Testis (tissue), 3 donors: Measurements from ENCODE around the gene SIPA1. TPM values are rescaled to one million over a fixed set of nuclear protein-coding genes. Genes with fewer than 3 reads are reported as not detected.

ENCODE experiments used
- DNase-seq: peaks from one replicate; pipeline ENCODE4 v3.0.0-alpha.2; 2019
- H3K27ac ChIP-seq, 2 donors: fragments of 200-600 bp; sonication (generic); one replicate each; pipeline ENCODE4 v1.5.1; 2019
- H3K27me3 ChIP-seq: fragments of 200-600 bp; sonication (generic); one replicate; pipeline ENCODE4 v1.5.1; 2019
- H3K36me3 ChIP-seq: fragments of 200-600 bp; sonication (generic); one replicate; pipeline ENCODE4 v1.5.1; 2017; ENCODE audit warnings: low read depth; ENCODE audit errors: missing control alignments
- H3K4me1 ChIP-seq: fragments of 200-600 bp; sonication (generic); one replicate; pipeline ENCODE4 v1.5.1; 2019
- H3K4me3 ChIP-seq, 2 donors: fragments of 200-600 bp; sonication (generic); one replicate each; pipeline ENCODE4 v1.5.1; 2017 to 2019
- H3K9me3 ChIP-seq: fragments of 200-600 bp; sonication (generic); one replicate; pipeline ENCODE4 v1.5.1; 2017
- POLR2A ChIP-seq: fragments of 450-650 bp; IDR thresholded peaks from one replicate; pipeline ENCODE4 v1.6.1; 2017; ENCODE audit warnings: antibody characterized with exemption, mild to moderate bottlenecking, moderate library complexity
- WGBS, 2 donors: methylation state at CpG; one replicate each; pipeline ENCODE4 v1.1.5; 2018; 5-methylcytosine and 5-hydroxymethylcytosine counted together
- intact Hi-C: fragments of 100-400 bp; cut with DNase I; formaldehyde crosslinking; loops from one replicate; pipeline ENCODE4 v1.15.1; 2023; ENCODE audit warnings: low total_unique reads
- polyA plus RNA-seq: library from polyadenylated mRNA; stranded (reverse); fragments of 350-450 nt; fragmentation: Illumina TruSeq; extraction: RNeasy Lipid Tissue Mini Kit (QIAGEN cat#74804); gene quantifications from one replicate; pipeline ENCODE4 v1.2.3, GENCODE V29; 2014; ENCODE audit warnings: low read depth, low replicate concordance; ENCODE audit not compliant: insufficient read depth
- total RNA-seq, 2 donors: library from RNA; depleted of rRNA; stranded (reverse); fragments of >200 nt; gene quantifications; one replicate each; pipeline ENCODE4 v1.2.3, GENCODE V29; 2016
- TF ChIP-seq, protein P1 (sequence below), 3 experiments: fragments of 450-650 bp in 2 of 3; fragments of 200-600 bp in 1 of 3; sonication (generic) in 1 of 3; IDR thresholded peaks; one replicate each; pipeline ENCODE4 v1.5.1; 2016 to 2019; ENCODE audit warnings: antibody characterized with exemption in 3 of 3, mild to moderate bottlenecking in 2 of 3, moderate library complexity in 1 of 3

The SIPA1 gene
- total and polyA plus RNA-seq, 3 donors from 2014 or later, result 15.2 to 29.0 (median 23.5) TPM

DNA sequence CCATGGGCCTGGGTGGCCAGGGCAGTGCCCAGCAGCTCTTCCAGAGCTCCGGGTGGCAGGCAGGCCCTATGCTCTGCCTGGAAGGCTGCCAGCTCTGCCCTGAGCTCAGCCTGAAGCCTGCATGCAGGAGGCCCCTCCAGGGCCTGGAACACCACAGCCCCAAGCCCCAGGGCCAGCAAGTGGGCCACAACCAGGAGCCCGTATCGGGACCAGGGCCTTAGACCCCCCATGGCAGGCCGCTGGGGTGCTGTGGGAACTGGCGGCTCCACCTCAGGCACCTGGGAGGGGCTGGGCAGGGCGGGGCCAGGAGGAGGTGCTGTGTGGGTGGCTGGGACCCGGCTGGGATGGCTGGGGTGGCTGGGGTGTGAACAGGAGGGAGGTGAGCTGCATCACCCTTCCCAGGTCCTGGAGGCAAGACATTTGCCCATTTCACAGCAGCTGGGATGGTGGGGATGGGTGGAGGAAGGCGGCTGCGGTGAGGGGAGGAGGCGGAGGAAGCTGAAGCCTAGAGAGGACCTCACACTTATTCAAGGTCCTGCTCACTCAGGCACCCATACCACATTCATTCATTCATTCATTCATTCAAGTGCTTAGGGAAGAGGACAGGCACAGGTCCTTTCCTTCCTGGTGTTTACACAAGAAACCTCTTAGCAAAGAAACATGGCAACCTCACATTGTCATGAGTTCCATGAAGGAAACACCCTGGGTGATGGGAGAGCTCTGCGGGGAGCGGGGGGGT lies 42.2 kb upstream of the SIPA1 start, which contains the start of gene KCNK7:
KCNK7 (minus strand) TSS at position 258 of the 739 bp plus-strand sequence; CDS start at position 230, 28 bp downstream.
- no peak for DNase-seq
- TF ChIP-seq, protein P1, sequence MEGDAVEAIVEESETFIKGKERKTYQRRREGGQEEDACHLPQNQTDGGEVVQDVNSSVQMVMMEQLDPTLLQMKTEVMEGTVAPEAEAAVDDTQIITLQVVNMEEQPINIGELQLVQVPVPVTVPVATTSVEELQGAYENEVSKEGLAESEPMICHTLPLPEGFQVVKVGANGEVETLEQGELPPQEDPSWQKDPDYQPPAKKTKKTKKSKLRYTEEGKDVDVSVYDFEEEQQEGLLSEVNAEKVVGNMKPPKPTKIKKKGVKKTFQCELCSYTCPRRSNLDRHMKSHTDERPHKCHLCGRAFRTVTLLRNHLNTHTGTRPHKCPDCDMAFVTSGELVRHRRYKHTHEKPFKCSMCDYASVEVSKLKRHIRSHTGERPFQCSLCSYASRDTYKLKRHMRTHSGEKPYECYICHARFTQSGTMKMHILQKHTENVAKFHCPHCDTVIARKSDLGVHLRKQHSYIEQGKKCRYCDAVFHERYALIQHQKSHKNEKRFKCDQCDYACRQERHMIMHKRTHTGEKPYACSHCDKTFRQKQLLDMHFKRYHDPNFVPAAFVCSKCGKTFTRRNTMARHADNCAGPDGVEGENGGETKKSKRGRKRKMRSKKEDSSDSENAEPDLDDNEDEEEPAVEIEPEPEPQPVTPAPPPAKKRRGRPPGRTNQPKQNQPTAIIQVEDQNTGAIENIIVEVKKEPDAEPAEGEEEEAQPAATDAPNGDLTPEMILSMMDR (IDR thresholded peaks at IDR 0.05), result no peak
- TF ChIP-seq POLR2A, result no peak
- WGBS, 2 donors, result 77 to 90% methylated on average over 9 to 12 of the region's 12 CpGs
- no peaks in the 10 kb centered on the region for H3K36me3 ChIP-seq
- no peaks in the 10 kb centered on the region for H3K9me3 ChIP-seq
- H3K27me3 ChIP-seq, result no peaks in the 10 kb centered on the region
- no peak within 1 kb of the TSS for H3K27ac ChIP-seq
- no peak within 1 kb of the TSS for H3K4me3 ChIP-seq
- intact Hi-C loops, result no loop called here
- H3K4me1 ChIP-seq, result peaks cover 4% of the 10 kb centered on the region

- no peak for TF ChIP-seq POLR2A
- TF ChIP-seq, protein P1 (IDR thresholded peaks at IDR 0.05), result no peak
- DNase-seq, result no peak
- intact Hi-C loops, result no loop called here
- Histone ChIP-seq H3K27me3 (no peaks in the 10 kb centered on the region), H3K36me3 (no peaks in the 10 kb centered on the region), H3K4me3 (no peak overlapping the region), H3K4me1 (peaks cover 4% of the 10 kb centered on the region), H3K27ac (no peak overlapping the region), H3K9me3 (no peaks in the 10 kb centered on the region)
- WGBS, 2 donors, result 79 to 81% methylated on average over 6 of the region's 6 CpGs
These were observed 41.4 kb upstream of the SIPA1 start for GRCh38 chr11:65596520-65596919.

- Histone ChIP-seq H3K27ac (no peak overlapping the region), H3K4me1 (peaks cover 4% of the 10 kb centered on the region), H3K4me3 (no peak overlapping the region), H3K27me3 (no peaks in the 10 kb centered on the region), H3K36me3 (no peaks in the 10 kb centered on the region), H3K9me3 (no peaks in the 10 kb centered on the region)
- no peak for DNase-seq
- 84 to 90% methylated on average over 2 to 16 of the region's 16 CpGs for WGBS, 2 donors
- TF ChIP-seq POLR2A, result no peak
- TF ChIP-seq, protein P1 (IDR thresholded peaks at IDR 0.05), result no peak
- intact Hi-C loops, result no loop called here
These were observed 39.6 kb upstream of the SIPA1 start for GRCh38 chr11:65598258-65598699.

DNA sequence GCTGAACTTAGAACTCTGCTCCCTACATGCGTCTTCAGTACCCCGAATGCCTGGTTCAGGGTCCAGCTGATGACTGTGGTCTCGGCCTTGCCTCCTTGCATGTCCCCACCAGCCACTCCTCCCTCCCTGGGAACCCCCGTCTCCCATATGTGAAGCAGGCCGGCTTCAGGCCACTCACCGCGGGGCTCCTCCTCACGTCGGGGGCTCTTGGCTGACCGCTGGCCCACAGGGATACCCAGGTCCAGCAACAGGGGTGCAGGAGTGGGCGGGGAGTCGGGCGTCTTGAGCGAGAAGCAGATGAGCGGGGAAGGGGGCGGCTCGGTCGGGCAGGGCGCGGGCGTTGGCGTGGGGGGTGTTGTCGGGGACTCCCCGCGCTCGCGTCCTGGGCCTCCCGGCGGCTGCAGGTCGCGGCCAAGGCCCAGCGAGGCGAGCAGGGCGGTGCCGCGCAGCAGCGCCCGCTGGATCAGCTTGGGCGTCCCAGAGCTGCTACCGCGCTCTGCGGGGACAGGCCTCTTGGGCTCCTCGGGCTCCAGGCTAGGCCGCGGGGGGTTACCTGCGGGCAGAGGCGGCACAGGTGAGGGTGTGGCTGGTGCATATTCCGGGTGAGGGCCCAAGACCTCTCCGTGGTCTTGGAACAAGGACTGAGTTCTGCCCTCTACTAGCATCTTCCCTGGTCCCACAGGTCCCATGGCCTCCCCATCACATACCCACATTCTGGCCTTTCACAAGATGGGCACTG lies 38.5 kb upstream of the SIPA1 start:
- Histone ChIP-seq H3K36me3 (no peaks in the 10 kb centered on the region), H3K27ac (no peak overlapping the region), H3K27me3 (no peaks in the 10 kb centered on the region), H3K4me1 (no peaks in the 10 kb centered on the region), H3K9me3 (no peaks in the 10 kb centered on the region), H3K4me3 (no peak overlapping the region)
- intact Hi-C loops, result no loop called here
- 85 to 87% methylated on average over 16 to 49 of the region's 49 CpGs for WGBS, 2 donors
- TF ChIP-seq POLR2A, result no peak
- TF ChIP-seq, protein P1 (IDR thresholded peaks at IDR 0.05), result no peak
- DNase-seq, result no peak
